Measurements from ENCODE around the gene PHC2. TPM values are rescaled to one million over a fixed set of nuclear protein-coding genes. Genes with fewer than 3 reads are reported as not detected.

PHC2 gene
- total RNA-seq, 1 donor: 75.6 TPM

DNA sequence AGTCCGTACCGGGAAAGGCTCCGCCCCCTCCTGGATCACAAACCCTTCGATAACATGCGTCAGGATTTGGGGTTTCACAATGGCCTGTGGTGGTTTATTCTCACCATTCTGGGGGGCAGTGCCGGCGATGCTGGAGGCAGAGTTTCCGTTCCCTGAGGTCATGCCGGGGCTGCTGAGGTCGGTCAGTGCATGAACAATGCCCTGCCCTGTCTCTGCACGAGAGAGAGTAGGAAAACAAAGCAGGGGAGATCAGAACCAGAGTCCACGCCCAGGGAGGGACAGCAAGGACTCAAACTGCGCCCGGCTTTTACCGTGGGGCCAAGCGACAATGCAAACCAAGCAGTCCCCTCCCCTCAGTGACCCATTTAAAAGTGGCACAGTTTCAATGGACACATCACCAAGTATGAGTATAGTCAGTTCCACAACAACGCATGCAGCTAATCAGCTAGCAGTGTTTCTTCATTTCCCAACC is 96.8 kb downstream of the PHC2 start:
- peak; percentile 73 for DNase-seq (ENCODE audit: low read depth)
- no peak overlapping the region for H3K4me3 ChIP-seq (ENCODE audit: low read depth, low read length)
- TF ChIP-seq, protein P1, sequence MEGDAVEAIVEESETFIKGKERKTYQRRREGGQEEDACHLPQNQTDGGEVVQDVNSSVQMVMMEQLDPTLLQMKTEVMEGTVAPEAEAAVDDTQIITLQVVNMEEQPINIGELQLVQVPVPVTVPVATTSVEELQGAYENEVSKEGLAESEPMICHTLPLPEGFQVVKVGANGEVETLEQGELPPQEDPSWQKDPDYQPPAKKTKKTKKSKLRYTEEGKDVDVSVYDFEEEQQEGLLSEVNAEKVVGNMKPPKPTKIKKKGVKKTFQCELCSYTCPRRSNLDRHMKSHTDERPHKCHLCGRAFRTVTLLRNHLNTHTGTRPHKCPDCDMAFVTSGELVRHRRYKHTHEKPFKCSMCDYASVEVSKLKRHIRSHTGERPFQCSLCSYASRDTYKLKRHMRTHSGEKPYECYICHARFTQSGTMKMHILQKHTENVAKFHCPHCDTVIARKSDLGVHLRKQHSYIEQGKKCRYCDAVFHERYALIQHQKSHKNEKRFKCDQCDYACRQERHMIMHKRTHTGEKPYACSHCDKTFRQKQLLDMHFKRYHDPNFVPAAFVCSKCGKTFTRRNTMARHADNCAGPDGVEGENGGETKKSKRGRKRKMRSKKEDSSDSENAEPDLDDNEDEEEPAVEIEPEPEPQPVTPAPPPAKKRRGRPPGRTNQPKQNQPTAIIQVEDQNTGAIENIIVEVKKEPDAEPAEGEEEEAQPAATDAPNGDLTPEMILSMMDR (IDR thresholded peaks at IDR 0.05; ENCODE audit: insufficient read depth, low read depth, low read length): no peak

DNA sequence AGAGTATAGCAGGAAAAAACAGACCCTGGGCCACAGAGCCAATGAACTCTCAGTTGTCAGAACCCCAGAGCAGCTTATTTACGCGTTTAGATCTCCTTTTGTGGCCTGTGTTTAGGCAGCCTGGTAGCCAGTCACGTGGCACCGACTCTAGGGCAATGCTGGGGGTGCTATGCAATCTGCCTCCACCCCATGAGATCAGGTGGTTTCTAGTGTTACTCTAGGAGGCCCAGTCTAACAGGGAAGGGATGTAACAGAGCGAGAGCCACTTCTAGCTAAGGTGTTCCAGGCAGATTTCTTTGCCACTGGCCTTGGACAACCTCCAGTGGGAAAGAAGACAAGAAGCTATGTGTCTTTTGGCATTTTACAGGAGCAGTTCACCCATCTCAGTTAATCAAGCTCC is 98.0 kb downstream of the PHC2 start:
- DNase-seq (ENCODE audit: low read depth): no peak
- H3K4me3 ChIP-seq (ENCODE audit: low read depth, low read length): no peak overlapping the region
- TF ChIP-seq, protein P1 (IDR thresholded peaks at IDR 0.05; ENCODE audit: insufficient read depth, low read depth, low read length): no peak

DNA sequence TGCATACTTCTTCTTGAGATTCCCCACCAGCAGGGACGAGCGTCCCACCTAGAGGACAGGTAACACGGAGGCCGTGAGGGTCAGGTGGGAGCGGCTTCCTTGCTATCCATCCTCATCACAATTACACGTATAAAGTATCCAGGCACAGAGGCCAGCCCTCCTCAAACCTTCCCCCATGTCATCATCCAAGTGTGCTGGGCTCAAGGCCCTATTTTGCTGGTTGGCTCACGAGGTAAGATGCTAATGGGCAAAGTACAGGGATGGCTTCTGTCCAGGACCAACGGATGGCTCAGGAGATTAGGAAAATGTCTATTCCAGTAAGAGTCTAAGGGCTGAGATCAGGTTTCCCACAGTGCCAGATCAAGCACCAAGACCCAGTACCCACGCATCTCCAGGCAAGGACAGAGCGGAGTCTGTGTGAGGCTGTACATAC is 98.5 kb downstream of the PHC2 start:
- peak; percentile 39 for DNase-seq (ENCODE audit: low read depth)
- TF ChIP-seq, protein P1 (IDR thresholded peaks at IDR 0.05; ENCODE audit: insufficient read depth, low read depth, low read length): no peak

DNA sequence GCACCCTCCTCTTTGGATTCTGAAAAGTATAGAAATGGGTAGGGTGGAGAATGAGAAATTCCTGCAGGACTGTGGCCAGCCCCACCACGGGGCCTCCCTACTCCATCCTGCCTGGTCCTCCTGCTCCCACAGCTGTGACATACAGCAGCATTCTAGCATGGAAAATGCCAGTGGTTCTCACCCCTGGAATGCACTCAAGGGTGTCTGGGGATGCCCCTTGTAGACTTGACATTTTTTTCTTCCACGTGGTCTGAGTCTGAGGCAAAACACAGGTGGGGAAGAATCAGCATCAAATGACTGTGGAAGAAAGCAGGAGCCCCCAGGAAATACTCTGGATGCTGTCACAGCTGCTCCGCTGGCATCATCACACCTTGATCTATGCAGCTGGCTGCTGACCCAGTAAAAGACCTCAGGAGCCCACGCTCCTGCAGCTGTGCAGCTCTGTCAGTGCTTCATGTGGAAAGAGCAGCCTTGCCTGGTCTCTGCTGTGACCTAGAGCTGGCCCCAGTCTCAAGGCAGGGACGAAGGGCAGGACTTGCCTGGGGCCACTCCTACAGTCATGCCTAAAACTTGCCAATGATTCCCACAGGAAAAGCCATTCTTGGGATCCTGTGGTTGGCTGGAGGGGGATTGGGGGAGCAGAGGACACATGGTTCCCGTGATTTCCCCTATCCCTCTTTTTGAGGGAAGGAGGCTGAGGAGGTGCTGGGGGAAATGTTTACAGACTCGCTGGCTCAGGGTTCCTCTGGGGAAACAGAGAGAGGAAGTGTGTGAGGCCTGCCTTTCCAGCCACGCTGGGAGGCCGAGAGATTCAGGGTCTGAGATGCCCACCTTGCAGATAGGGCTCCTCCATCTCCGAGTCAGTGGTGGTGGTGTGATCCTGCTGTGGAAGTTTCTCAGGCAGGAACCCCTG is 99.2 kb downstream of the PHC2 start:
- TF ChIP-seq, protein P1 (IDR thresholded peaks at IDR 0.05; ENCODE audit: insufficient read depth, low read depth, low read length): no peak
- DNase-seq (ENCODE audit: low read depth): peak; percentile 59

More for the DNA sequence above, 98.5 kb downstream of the PHC2 start:
- H3K4me3 ChIP-seq (ENCODE audit: low read depth, low read length): no peak overlapping the region

DNA sequence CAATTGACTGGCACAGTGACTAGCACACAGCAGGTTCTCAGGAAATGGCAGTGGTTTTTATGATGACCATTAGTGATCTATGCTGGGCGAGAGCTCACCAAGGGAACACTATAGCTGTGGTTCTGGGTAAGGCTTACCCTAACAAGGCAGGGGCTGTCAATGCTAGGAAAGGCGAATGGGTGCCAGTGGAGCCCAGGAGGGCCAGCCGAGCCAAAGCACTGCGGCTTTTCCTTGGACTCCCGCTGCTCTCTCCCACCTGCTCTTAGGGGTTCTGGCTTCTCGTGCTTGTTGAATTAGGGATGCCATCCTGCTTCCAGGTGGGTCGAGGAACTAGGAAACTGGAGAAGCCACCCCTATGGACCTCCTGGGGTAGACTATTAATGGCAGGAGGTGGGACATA is 100.0 kb downstream of the PHC2 start:
- H3K4me3 ChIP-seq (ENCODE audit: low read depth, low read length): no peak overlapping the region
- TF ChIP-seq, protein P1 (IDR thresholded peaks at IDR 0.05; ENCODE audit: insufficient read depth, low read depth, low read length): no peak
- no peak for DNase-seq (ENCODE audit: low read depth)

More for the DNA sequence above, 99.2 kb downstream of the PHC2 start:
- no peak overlapping the region for H3K4me3 ChIP-seq (ENCODE audit: low read depth, low read length)

DNA sequence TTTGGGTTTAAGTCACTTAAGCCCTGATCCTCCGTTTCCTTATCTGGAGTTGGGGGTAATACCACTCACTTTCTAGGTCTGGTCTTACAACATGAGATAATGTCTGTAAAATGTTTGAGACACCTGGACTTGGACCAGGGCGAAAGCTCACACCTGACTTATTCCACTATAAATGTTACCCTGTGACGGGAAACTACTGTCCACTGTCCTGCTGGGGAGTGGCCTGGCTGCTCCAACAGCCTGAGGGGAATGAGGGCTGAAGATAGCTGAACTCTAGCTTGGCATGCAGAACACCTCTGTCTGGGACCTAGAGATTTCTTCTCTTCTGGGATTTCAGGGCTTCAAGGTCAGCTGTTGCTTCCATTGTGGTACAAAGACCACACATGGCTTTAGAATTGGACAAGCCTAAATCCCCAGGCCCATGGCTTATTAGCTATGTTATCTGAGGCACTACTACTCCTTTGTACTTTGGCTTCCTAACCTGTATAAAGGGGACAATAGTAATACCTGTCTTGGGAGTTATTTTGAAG is 100.5 kb downstream of the PHC2 start:
- TF ChIP-seq, protein P1 (IDR thresholded peaks at IDR 0.05; ENCODE audit: insufficient read depth, low read depth, low read length): no peak
- no peak overlapping the region for H3K4me3 ChIP-seq (ENCODE audit: low read depth, low read length)
- no peak for DNase-seq (ENCODE audit: low read depth)

Measured in fibroblast of villous mesenchyme (primary cell).